H9 (cell line): ENCODE measurements around the gene HIPK1. TPM values are rescaled to one million over a fixed set of nuclear protein-coding genes. Genes with fewer than 3 reads are reported as not detected.

Experiments used
- DNase-seq: peaks from one replicate; pipeline ENCODE4 v3.0.0-alpha.2; 2017
- H2AFZ ChIP-seq: one replicate; pipeline ENCODE4 v1.6.1; 2013; ENCODE audit warnings: mild to moderate bottlenecking, low read length, control low read depth, moderate library complexity
- H2AK5ac ChIP-seq: 2 replicates; pipeline ENCODE4 v1.6.1; 2013; ENCODE audit warnings: low read length, control low read depth, mixed read lengths; ENCODE audit not compliant: insufficient read length
- H2BK120ac ChIP-seq: one replicate; pipeline ENCODE4 v1.6.1; 2013; ENCODE audit warnings: low read depth, mild to moderate bottlenecking, low read length, control low read depth, inconsistent platforms; ENCODE audit not compliant: poor library complexity, severe bottlenecking
- H2BK12ac ChIP-seq: 2 replicates; pipeline ENCODE4 v1.6.1; 2013; ENCODE audit warnings: low read length, control low read depth, mixed read lengths, low read depth; ENCODE audit not compliant: insufficient read length
- H2BK15ac ChIP-seq: 2 replicates; pipeline ENCODE4 v1.6.1; 2013; ENCODE audit warnings: low read depth, low read length, control low read depth
- H2BK20ac ChIP-seq: one replicate; pipeline ENCODE4 v1.6.1; 2013; ENCODE audit warnings: low read depth, mild to moderate bottlenecking, low read length, control low read depth, inconsistent platforms; ENCODE audit not compliant: poor library complexity, severe bottlenecking
- H2BK5ac ChIP-seq: 2 replicates; pipeline ENCODE4 v1.6.1; 2013; ENCODE audit warnings: low read length, control low read depth, mixed read lengths; ENCODE audit not compliant: insufficient read length
- H3K14ac ChIP-seq: 2 replicates; pipeline ENCODE4 v1.6.1; 2013; ENCODE audit warnings: low read length, control low read depth; ENCODE audit not compliant: insufficient read depth
- H3K18ac ChIP-seq: 2 replicates; pipeline ENCODE4 v1.6.1; 2013; ENCODE audit warnings: low read depth, mild to moderate bottlenecking, mixed read lengths, low read length, control low read depth; ENCODE audit not compliant: insufficient read length
- H3K23ac ChIP-seq: 2 replicates; pipeline ENCODE4 v1.6.1; 2013; ENCODE audit warnings: low read length, control low read depth, mixed read lengths, low read depth; ENCODE audit not compliant: insufficient read length
- H3K23me2 ChIP-seq: 2 replicates; pipeline ENCODE4 v1.6.1; 2013; ENCODE audit warnings: low read depth, mild to moderate bottlenecking, mixed read lengths, low read length, control low read depth; ENCODE audit not compliant: insufficient read length, poor library complexity, severe bottlenecking
- H3K27ac ChIP-seq: 2 replicates; pipeline ENCODE4 v1.5.1; 2013; ENCODE audit warnings: low read length, control low read depth, mixed read lengths, low read depth; ENCODE audit not compliant: insufficient read length
- H3K27me3 ChIP-seq: 2 replicates; pipeline ENCODE4 v1.6.1; 2013; ENCODE audit warnings: low read length, control low read depth, inconsistent platforms; ENCODE audit not compliant: insufficient read depth
- H3K4ac ChIP-seq: 2 replicates; pipeline ENCODE4 v1.6.1; 2013; ENCODE audit warnings: low read depth, mild to moderate bottlenecking, control low read depth, inconsistent platforms, low read length, moderate library complexity
- H3K4me1 ChIP-seq: 2 replicates; pipeline ENCODE4 v1.6.1; 2013; ENCODE audit warnings: low read length, control low read depth, inconsistent platforms; ENCODE audit not compliant: insufficient read depth
- H3K4me2 ChIP-seq: 2 replicates; pipeline ENCODE4 v1.6.1; 2013; ENCODE audit warnings: low read length, control low read depth, mixed read lengths; ENCODE audit not compliant: insufficient read length, insufficient read depth
- H3K56ac ChIP-seq: 2 replicates; pipeline ENCODE4 v1.6.1; 2013; ENCODE audit warnings: low read depth, mild to moderate bottlenecking, mixed read lengths, low read length, control low read depth; ENCODE audit not compliant: insufficient read length
- H3K79me1 ChIP-seq: 2 replicates; pipeline ENCODE4 v1.6.1; 2013; ENCODE audit warnings: low read depth, mild to moderate bottlenecking, moderate library complexity, low read length, control low read depth, inconsistent platforms; ENCODE audit not compliant: insufficient read depth, poor library complexity, severe bottlenecking
- H3K79me2 ChIP-seq: 2 replicates; pipeline ENCODE4 v1.6.1; 2013; ENCODE audit warnings: low read length, control low read depth, inconsistent platforms; ENCODE audit not compliant: insufficient read depth
- H3K9ac ChIP-seq: 2 replicates; pipeline ENCODE4 v1.6.1; 2013; ENCODE audit warnings: low read length, control low read depth, mixed read lengths; ENCODE audit not compliant: insufficient read length; ENCODE audit errors: extremely low read depth
- H3K9me3 ChIP-seq: one replicate; pipeline ENCODE4 v1.6.1; 2013; ENCODE audit warnings: low read depth, low read length, inconsistent platforms; ENCODE audit not compliant: control insufficient read depth
- H3T11ph ChIP-seq: one replicate; pipeline ENCODE4 v1.6.1; 2013; ENCODE audit warnings: mild to moderate bottlenecking, low read length, control low read depth, inconsistent platforms
- H4K20me1 ChIP-seq: one replicate; pipeline ENCODE4 v1.6.1; 2013; ENCODE audit not compliant: control insufficient read depth, insufficient read length, insufficient read depth
- H4K5ac ChIP-seq: 2 replicates; pipeline ENCODE4 v1.6.1; 2013; ENCODE audit warnings: low read depth, mild to moderate bottlenecking, mixed read lengths, low read length, control low read depth; ENCODE audit not compliant: insufficient read length
- H4K8ac ChIP-seq: replicated peaks from 2 replicates; pipeline ENCODE4 v1.6.1; 2013; ENCODE audit warnings: low read length, control low read depth, mixed read lengths, low read depth; ENCODE audit not compliant: insufficient read length
- H4K91ac ChIP-seq: 2 replicates; pipeline ENCODE4 v1.6.1; 2013; ENCODE audit warnings: low read depth, mild to moderate bottlenecking, moderate library complexity, mixed read lengths, low read length, control low read depth; ENCODE audit not compliant: insufficient read length
- H3K27ac Mint-ChIP-seq, 3 experiments: 2 replicates in 2 of 3; 3 replicates in 1 of 3; pipeline ENCODE4 v1.8.0; 2020 to 2021; ENCODE audit warnings: mixed read lengths in 3 of 3, mild to moderate bottlenecking in 1 of 3, moderate library complexity in 1 of 3
- H3K27me3 Mint-ChIP-seq: 2 replicates; pipeline ENCODE4 v1.8.0; 2021; ENCODE audit warnings: low read depth, mild to moderate bottlenecking, moderate library complexity, mixed read lengths
- H3K36me3 Mint-ChIP-seq, 3 experiments: 2 replicates in 2 of 3; 3 replicates in 1 of 3; pipeline ENCODE4 v1.8.0; 2020 to 2021; ENCODE audit warnings: low read depth in 3 of 3, mixed read lengths in 3 of 3; ENCODE audit not compliant: insufficient read depth in 1 of 3
- H3K4me1 Mint-ChIP-seq, 2 experiments: 2 replicates each; pipeline ENCODE4 v1.8.0; 2020; ENCODE audit warnings: mixed read lengths in 2 of 2
- H3K4me3 Mint-ChIP-seq, 2 experiments: 2 replicates in 1 of 2; 3 replicates in 1 of 2; pipeline ENCODE4 v1.8.0; 2020 to 2021; ENCODE audit warnings: mild to moderate bottlenecking in 2 of 2, mixed read lengths in 2 of 2, moderate library complexity in 1 of 2
- H3K9me3 Mint-ChIP-seq, 2 experiments: 2 replicates in 1 of 2; 3 replicates in 1 of 2; pipeline ENCODE4 v1.8.0; 2020; ENCODE audit warnings: mild to moderate bottlenecking in 2 of 2, mixed read lengths in 2 of 2, moderate library complexity in 1 of 2
- CTCF ChIP-seq: fragments of 200-600 bp; sonication (generic); conservative IDR thresholded peaks from 3 replicates; pipeline ENCODE4 v1.8.0; 2021; ENCODE audit warnings: antibody characterized with exemption, mild to moderate bottlenecking
- WGBS: extraction: QIAGEN DNeasy Blood & Tissue Kit; methylation state at CpG from one replicate; pipeline ENCODE4 v1.1.7; 2013; ENCODE audit warnings: missing lambda C conversion rate, low lambda C conversion rate, mixed read lengths; ENCODE audit not compliant: insufficient read length; ENCODE audit errors: extremely low coverage; 5-methylcytosine and 5-hydroxymethylcytosine counted together
- total RNA-seq: library from RNA; stranded (reverse); gene quantifications from 2 replicates; pipeline ENCODE4 v1.2.1, GENCODE V29; 2021

HIPK1 gene
- total RNA-seq, 1 experiment from 2014 or later = 65.7 TPM

GRCh38 chr1:113976609-113977278, 47.6 kb downstream of the HIPK1 start:
- H3K27me3 Mint-ChIP-seq = no peaks in the 10 kb centered on the region
- DNase-seq = peak; percentile 62
- no peaks in the 10 kb centered on the region for H3K9me3 Mint-ChIP-seq
- Histone ChIP-seq H3K56ac (no peak overlapping the region), H3K9me3 (no peaks in the 10 kb centered on the region), H3K4me1 (peaks cover 9% of the 10 kb centered on the region), H4K20me1 (no peaks in the 10 kb centered on the region), H3T11ph (no peak overlapping the region), H2BK120ac (no peak overlapping the region), H3K4ac (no peak overlapping the region), H3K9ac (no peak overlapping the region), H3K18ac (no peak overlapping the region), H2AK5ac (no peak overlapping the region), H3K27ac (peak overlapping the region; percentile 63), H2BK5ac (no peak overlapping the region), H4K8ac (no peak overlapping the region), H3K23me2 (peaks cover 10% of the 10 kb centered on the region), H3K23ac (no peak overlapping the region), H2BK12ac (no peak overlapping the region), H4K91ac (no peak overlapping the region), H3K79me1 (peaks cover 6% of the 10 kb centered on the region), H3K4me2 (peak overlapping the region; percentile 23), H3K79me2 (peaks cover 6% of the 10 kb centered on the region; the same call in 1 of the 2 replicates), H2AFZ (no peak overlapping the region), H4K5ac (no peak overlapping the region), H2BK20ac (no peak overlapping the region), H2BK15ac (no peak overlapping the region), H3K27me3 (no peaks in the 10 kb centered on the region), H3K14ac (no peak overlapping the region)
- H3K4me3 Mint-ChIP-seq = peak overlapping the region; percentile 34 to 45; a peak in 4 of 5 replicates
- WGBS = no CpG with 5 or more reads among the region's 4 CpGs
- TF ChIP-seq CTCF = peak; percentile 76
- H3K36me3 Mint-ChIP-seq = peaks cover 29 to 51% (median 50%) of the 10 kb centered on the region in 3 experiments
- peak overlapping the region; percentile 32 to 98 (median 96); a peak in 6 of 7 replicates for H3K27ac Mint-ChIP-seq
- peaks cover 69 to 71% of the 10 kb centered on the region in 2 experiments for H3K4me1 Mint-ChIP-seq
